Stomach (tissue), 4 donors: Measurements from ENCODE around the gene FRAT2.

Experiments
- CTCF ChIP-seq, 7 experiments: fragments of 450-650 bp in 4 of 7; fragments of 200-600 bp in 3 of 7; sonication (generic) in 3 of 7; IDR thresholded peaks; one replicate each; pipeline ENCODE4 v1.5.1; 2016 to 2019; ENCODE audit warnings: antibody characterized with exemption in 7 of 7, control low read depth in 2 of 7, mild to moderate bottlenecking in 1 of 7
- POLR2A ChIP-seq, 4 donors: fragments of 450-650 bp; IDR thresholded peaks; one replicate each; pipeline ENCODE4 v1.6.1; 2016; ENCODE audit warnings: antibody characterized with exemption in 4 of 4, control low read depth in 2 of 4, mild to moderate bottlenecking in 1 of 4, moderate library complexity in 1 of 4

GRCh38 chr10:97300980-97301379 lies 33.5 kb downstream of the FRAT2 start:
- TF ChIP-seq POLR2A (IDR thresholded peaks at IDR 0.05), result no peak
- no peak for TF ChIP-seq CTCF (IDR thresholded peaks at IDR 0.05)
